Stomach (tissue), 19 donors: ENCODE results near the gene BPNT1. TPM values are rescaled to one million over a fixed set of nuclear protein-coding genes. Genes with fewer than 3 reads are reported as not detected.
A peak's percentile ranks its signal among the peaks of the same experiment; 100 is the strongest.

Experiments
- DNase-seq, 2 donors: peaks; one replicate each; pipeline versions ENCODE4 v3.0.0 to v3.0.0-alpha.2; 2013 to 2019
- H3K27ac ChIP-seq, 5 donors: fragments of 200-600 bp in 4 of 5; sonication (generic) in 4 of 5; one replicate each; pipeline ENCODE4 v1.5.1; 2013 to 2019; ENCODE audit warnings: mild to moderate bottlenecking in 1 of 5, moderate library complexity in 1 of 5
- H3K27me3 ChIP-seq, 3 donors: fragments of 200-600 bp; sonication (generic); one replicate each; pipeline ENCODE4 v1.5.1; 2017 to 2019; ENCODE audit warnings: mixed run types in 1 of 3
- H3K36me3 ChIP-seq, 4 donors: fragments of 200-600 bp; sonication (generic); 1 replicate in 3 of 4; 2 replicates in 1 of 4; pipeline ENCODE4 v1.5.1; 2016 to 2019
- H3K4me1 ChIP-seq, 4 donors: fragments of 200-600 bp; sonication (generic); one replicate each; pipeline ENCODE4 v1.5.1; 2016 to 2019
- H3K4me3 ChIP-seq, 4 donors: fragments of 200-600 bp; sonication (generic) in 3 of 4; one replicate each; pipeline ENCODE4 v1.5.1; 2016 to 2019; ENCODE audit warnings: mild to moderate bottlenecking in 1 of 4
- H3K9me3 ChIP-seq, 4 donors: fragments of 200-600 bp; sonication (generic); one replicate each; pipeline ENCODE4 v1.5.1; 2016 to 2019
- CTCF ChIP-seq, 7 experiments: fragments of 450-650 bp in 4 of 7; fragments of 200-600 bp in 3 of 7; sonication (generic) in 3 of 7; IDR thresholded peaks; one replicate each; pipeline ENCODE4 v1.5.1; 2016 to 2019; ENCODE audit warnings: antibody characterized with exemption in 7 of 7, control low read depth in 2 of 7, mild to moderate bottlenecking in 1 of 7
- EP300 ChIP-seq: sonication (generic); formaldehyde crosslinking; IDR thresholded peaks from one replicate; pipeline ENCODE4 v1.6.1; 2017; ENCODE audit warnings: antibody characterized with exemption
- POLR2A ChIP-seq, 4 donors: fragments of 450-650 bp; IDR thresholded peaks; one replicate each; pipeline ENCODE4 v1.6.1; 2016; ENCODE audit warnings: antibody characterized with exemption in 4 of 4, control low read depth in 2 of 4, mild to moderate bottlenecking in 1 of 4, moderate library complexity in 1 of 4
- POLR2AphosphoS5 ChIP-seq, 3 donors: sonication (generic); formaldehyde crosslinking; IDR thresholded peaks; one replicate each; pipeline ENCODE4 v1.6.1; 2016; ENCODE audit warnings: antibody characterized with exemption in 3 of 3
- WGBS, 5 donors: extraction: QIAGEN DNeasy Blood & Tissue Kit in 3 of 5; methylation state at CpG; one replicate each; pipeline versions ENCODE4 v1.1.5 to v1.1.7; 2013 to 2018; 5-methylcytosine and 5-hydroxymethylcytosine counted together
- intact Hi-C: fragments of 100-400 bp; cut with DNase I; formaldehyde crosslinking; loops from one replicate; pipeline ENCODE4 v1.15.1; 2023; ENCODE audit warnings: low total_unique reads
- long read RNA-seq, 10 donors: transcript quantifications; one replicate each; lab custom pipeline, GENCODE V29; 2026
- polyA plus RNA-seq, 3 donors: library from polyadenylated mRNA; stranded (reverse); fragments of 200-250 nt; gene quantifications; one replicate each; pipeline ENCODE4 v1.2.3, GENCODE V29; 2013
- total RNA-seq, 5 donors: library from RNA; depleted of rRNA; stranded (reverse); fragments of >200 nt; gene quantifications; one replicate each; pipeline versions ENCODE4 v1.1.0 to v1.2.3, GENCODE V29; 2014 to 2016
- donor health status: healthy with polysubstance abuse.
- donor health status: Bipolar disorder and iron deficiency.
- donor health status: healthy.

Gene BPNT1
- 10 to 100 TPM in 4 of 5 donors, 1 to 10 TPM in 1; 7.0 to 23.5 (median 21.0) TPM for total RNA-seq
- 10 to 100 TPM; 12.5 to 28.0 (median 15.2) TPM for polyA plus RNA-seq
- long read RNA-seq, donor 1, partial matches to known transcripts, result 0 of 3 reads
- long read RNA-seq, donor 1, other reads (novel, unspliced or antisense), result 0 of 3 reads
- long read RNA-seq, donor 2, partial matches to known transcripts, result 0 of 4 reads
- long read RNA-seq, donor 2, other reads (novel, unspliced or antisense), result 0 of 4 reads
- long read RNA-seq, donor 3, partial matches to known transcripts, result 0 of 3 reads
- long read RNA-seq, donor 3, other reads (novel, unspliced or antisense), result 0 of 3 reads
- long read RNA-seq, donor 4, result 0 reads
- long read RNA-seq, donor 5, partial matches to known transcripts, result 0 of 1 reads
- long read RNA-seq, donor 5, other reads (novel, unspliced or antisense), result 0 of 1 reads
- long read RNA-seq, donor 6, result 0 reads
- long read RNA-seq, donor 7, partial matches to known transcripts, result 0 of 2 reads
- long read RNA-seq, donor 7, other reads (novel, unspliced or antisense), result 0 of 2 reads
- long read RNA-seq, donor 8, partial matches to known transcripts, result 0 of 6 reads
- long read RNA-seq, donor 8, other reads (novel, unspliced or antisense), result 0 of 6 reads
- long read RNA-seq, donor 9, partial matches to known transcripts, result 0 of 1 reads
- long read RNA-seq, donor 9, other reads (novel, unspliced or antisense), result 0 of 1 reads
- long read RNA-seq, donor 10, partial matches to known transcripts, result 0 of 1 reads
- long read RNA-seq, donor 10, other reads (novel, unspliced or antisense), result 0 of 1 reads

- Histone ChIP-seq H3K27ac (peak within 1 kb of the TSS; percentile 74 to 85 (median 75)), H3K36me3 (no peaks in the 10 kb centered on the region), H3K9me3 (no peaks in the 10 kb centered on the region), H3K4me1 (peaks cover 6 to 37% (median 18%) of the 10 kb centered on the region in 4 donors), H3K27me3 (no peaks in the 10 kb centered on the region), H3K4me3 (peak within 1 kb of the TSS; percentile 54 to 63 (median 60))
- 2 to 5% (median 2%) methylated on average over 35 of the region's 35 CpGs for WGBS, 5 donors
- intact Hi-C loops, result loop anchor here (5.0 kb wide), 1 partner anchor 43 kb away; the partner anchor contains the start of gene EPRS1
- TF ChIP-seq CTCF (IDR thresholded peaks at IDR 0.05) (peak in 1 of 7 experiments; percentile 14), EP300 (no peak), POLR2AphosphoS5 (IDR thresholded peaks at IDR 0.05) (peak; percentile 65 to 91 (median 68)), POLR2A (IDR thresholded peaks at IDR 0.05) (no peak)
- peak; percentile 98 to 99 for DNase-seq
These were observed at the start of gene BPNT1 for GRCh38 chr1:220089650-220090556. BPNT1 (minus strand) TSS chr1:220089788; CDS start chr1:220079846, 9,942 bp downstream.

- H3K4me1 ChIP-seq, result no peaks in the 10 kb centered on the region
- H3K27ac ChIP-seq, result peak overlapping the region in 1 of 5 donors; percentile 32
- TF ChIP-seq POLR2A (IDR thresholded peaks at IDR 0.05) (no peak), POLR2AphosphoS5 (IDR thresholded peaks at IDR 0.05) (no peak), EP300 (no peak), CTCF (IDR thresholded peaks at IDR 0.05) (no peak)
- intact Hi-C loops, result no loop called here
- WGBS, 5 donors, result 73 to 84% (median 77%) methylated on average over 9 of the region's 9 CpGs
- DNase-seq, result peak in 1 of 2 donors; percentile 67
- no peak overlapping the region for H3K4me3 ChIP-seq
- H3K9me3 ChIP-seq, result no peaks in the 10 kb centered on the region
- H3K36me3 ChIP-seq, result peaks cover 39 to 99% (median 98%) of the 10 kb centered on the region in 4 donors
- H3K27me3 ChIP-seq, result no peaks in the 10 kb centered on the region
These were observed 47.6 kb upstream of the BPNT1 start for GRCh38 chr1:220137019-220137786.

GRCh38 chr1:220135755-220136154 lies 46.2 kb upstream of the BPNT1 start:
- TF ChIP-seq POLR2A (IDR thresholded peaks at IDR 0.05) (no peak), CTCF (IDR thresholded peaks at IDR 0.05) (no peak), POLR2AphosphoS5 (IDR thresholded peaks at IDR 0.05) (no peak), EP300 (no peak)
- no peaks in the 10 kb centered on the region for H3K4me1 ChIP-seq
- H3K4me3 ChIP-seq, result no peak overlapping the region
- H3K36me3 ChIP-seq, result peaks cover 30 to 98% (median 97%) of the 10 kb centered on the region in 4 donors
- intact Hi-C loops, result no loop called here
- no peak for DNase-seq
- H3K27me3 ChIP-seq, result no peaks in the 10 kb centered on the region
- H3K27ac ChIP-seq, result no peak overlapping the region
- H3K9me3 ChIP-seq, result no peaks in the 10 kb centered on the region
- 78 to 93% (median 83%) methylated on average over 2 of the region's 2 CpGs for WGBS, 5 donors
